ENCODE measurements around the gene ENTPD2. TPM values are rescaled to one million over a fixed set of nuclear protein-coding genes. Genes with fewer than 3 reads are reported as not detected.

Gene ENTPD2
- total and polyA plus RNA-seq, 7 experiments from 2014 or later: not detected

- intact Hi-C loops (cut with micrococcal nuclease): no loop called here
- peaks cover 0 to 2% (median 0%) of the 10 kb centered on the region in 7 donors for H3K4me1 Mint-ChIP-seq
- H3K27me3 ChIP-seq (ENCODE audit: control insufficient read depth in 2 of 2, insufficient read depth in 2 of 2, low read length in 2 of 2): no peaks in the 10 kb centered on the region
- no peak for ATAC-seq
- no peak overlapping the region for H3K27ac Mint-ChIP-seq
- ChIA-PET POLR2A (interaction anchor here (1.1 kb wide), 1 partner anchor 12 kb away, joined by 4 read pairs; no protein-coding TSS in a partner anchor), CTCF (interaction anchor here (0.6 kb wide), 1 partner anchor 76 kb away, joined by 3 read pairs; no protein-coding TSS in a partner anchor)
- peaks cover 0 to 13% (median 0%) of the 10 kb centered on the region in 5 donors for H3K27me3 Mint-ChIP-seq
- H3K4me3 Mint-ChIP-seq: no peak overlapping the region
- H3K9me3 ChIP-seq (ENCODE audit: control insufficient read depth in 2 of 3, low read length in 3 of 3): no peaks in the 10 kb centered on the region
- no peak for DNase-seq
- no peaks in the 10 kb centered on the region for H3K4me1 ChIP-seq (ENCODE audit: control insufficient read depth in 2 of 2, insufficient read depth in 2 of 2, low read length in 2 of 2)
- H3K27ac ChIP-seq (ENCODE audit: low read depth, low read length): no peak overlapping the region
- H3K9me3 Mint-ChIP-seq: no peaks in the 10 kb centered on the region
- H3K4me3 ChIP-seq (ENCODE audit: low read length): no peak overlapping the region
- no peaks in the 10 kb centered on the region for H3K36me3 Mint-ChIP-seq
- H3K36me3 ChIP-seq (ENCODE audit: control insufficient read depth in 2 of 3, insufficient read depth in 3 of 3, low read length in 3 of 3): no peaks in the 10 kb centered on the region
Measured at GRCh38 chr9:137058521-137059234, 4.8 kb upstream of the ENTPD2 start.

GRCh38 chr9:137057545-137057944 lies 3.7 kb upstream of the ENTPD2 start:
- DNase-seq: no peak
- Histone ChIP-seq H3K9me3 (ENCODE audit: control insufficient read depth in 2 of 3, low read length in 3 of 3) (no peaks in the 10 kb centered on the region), H3K36me3 (ENCODE audit: control insufficient read depth in 2 of 3, insufficient read depth in 3 of 3, low read length in 3 of 3) (no peaks in the 10 kb centered on the region), H3K4me3 (ENCODE audit: low read length) (no peak overlapping the region), H3K4me1 (ENCODE audit: control insufficient read depth in 2 of 2, insufficient read depth in 2 of 2, low read length in 2 of 2) (peaks cover 4 to 8% of the 10 kb centered on the region in 2 donors), H3K27me3 (ENCODE audit: control insufficient read depth in 2 of 2, insufficient read depth in 2 of 2, low read length in 2 of 2) (peaks cover 0 to 6% of the 10 kb centered on the region in 2 donors), H3K27ac (ENCODE audit: low read depth, low read length) (no peak overlapping the region)
- Mint-ChIP-seq H3K4me3 (no peak overlapping the region), H3K9me3 (no peaks in the 10 kb centered on the region), H3K36me3 (no peaks in the 10 kb centered on the region), H3K4me1 (peaks cover 0 to 2% (median 0%) of the 10 kb centered on the region in 7 donors), H3K27me3 (peaks cover 0 to 18% (median 0%) of the 10 kb centered on the region in 5 donors), H3K27ac (no peak overlapping the region)
- intact Hi-C loops (cut with micrococcal nuclease): no loop called here
- CTCF ChIA-PET: no interaction called here
- POLR2A ChIA-PET: no interaction called here
- no peak for ATAC-seq

DNA sequence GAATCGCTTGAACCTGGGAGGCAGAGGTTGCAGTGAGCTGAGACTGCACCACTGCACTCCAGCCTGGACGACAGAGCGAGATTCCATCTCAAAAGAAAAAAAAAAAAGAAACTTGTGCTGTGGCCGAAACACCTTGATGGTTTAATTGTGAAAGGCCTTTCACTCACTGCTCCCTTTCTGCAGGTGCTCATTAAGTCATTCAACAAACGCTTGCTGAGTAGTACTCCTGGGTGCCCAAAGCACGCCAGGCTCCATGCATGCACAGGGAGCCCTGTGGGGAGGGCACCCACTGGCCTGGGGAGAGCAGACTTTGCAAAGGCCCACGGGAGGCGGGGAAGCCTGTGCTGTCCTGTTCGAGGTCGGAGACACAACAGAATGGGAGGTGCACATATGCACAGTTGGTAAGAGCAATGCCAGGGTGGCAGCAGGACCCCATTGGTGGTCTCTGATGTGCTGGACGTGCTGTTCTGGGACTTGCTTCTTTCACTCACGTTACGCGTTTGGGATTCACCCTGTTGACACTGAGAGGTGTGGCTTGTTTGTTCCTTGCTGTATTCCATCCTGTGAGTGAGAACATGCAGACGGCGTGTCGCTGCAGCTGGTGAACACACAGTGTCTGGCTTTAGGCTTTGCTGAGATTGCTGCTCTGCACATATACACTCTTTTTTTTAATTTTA lies 3.0 kb upstream of the ENTPD2 start:
- ATAC-seq: no peak
- POLR2A ChIA-PET: interaction anchor here (0.5 to 0.6 kb wide), 2 partner anchors 20 to 329 kb away, joined by 3 to 4 read pairs; no protein-coding TSS in a partner anchor
- no peaks in the 10 kb centered on the region for H3K9me3 Mint-ChIP-seq

DNA sequence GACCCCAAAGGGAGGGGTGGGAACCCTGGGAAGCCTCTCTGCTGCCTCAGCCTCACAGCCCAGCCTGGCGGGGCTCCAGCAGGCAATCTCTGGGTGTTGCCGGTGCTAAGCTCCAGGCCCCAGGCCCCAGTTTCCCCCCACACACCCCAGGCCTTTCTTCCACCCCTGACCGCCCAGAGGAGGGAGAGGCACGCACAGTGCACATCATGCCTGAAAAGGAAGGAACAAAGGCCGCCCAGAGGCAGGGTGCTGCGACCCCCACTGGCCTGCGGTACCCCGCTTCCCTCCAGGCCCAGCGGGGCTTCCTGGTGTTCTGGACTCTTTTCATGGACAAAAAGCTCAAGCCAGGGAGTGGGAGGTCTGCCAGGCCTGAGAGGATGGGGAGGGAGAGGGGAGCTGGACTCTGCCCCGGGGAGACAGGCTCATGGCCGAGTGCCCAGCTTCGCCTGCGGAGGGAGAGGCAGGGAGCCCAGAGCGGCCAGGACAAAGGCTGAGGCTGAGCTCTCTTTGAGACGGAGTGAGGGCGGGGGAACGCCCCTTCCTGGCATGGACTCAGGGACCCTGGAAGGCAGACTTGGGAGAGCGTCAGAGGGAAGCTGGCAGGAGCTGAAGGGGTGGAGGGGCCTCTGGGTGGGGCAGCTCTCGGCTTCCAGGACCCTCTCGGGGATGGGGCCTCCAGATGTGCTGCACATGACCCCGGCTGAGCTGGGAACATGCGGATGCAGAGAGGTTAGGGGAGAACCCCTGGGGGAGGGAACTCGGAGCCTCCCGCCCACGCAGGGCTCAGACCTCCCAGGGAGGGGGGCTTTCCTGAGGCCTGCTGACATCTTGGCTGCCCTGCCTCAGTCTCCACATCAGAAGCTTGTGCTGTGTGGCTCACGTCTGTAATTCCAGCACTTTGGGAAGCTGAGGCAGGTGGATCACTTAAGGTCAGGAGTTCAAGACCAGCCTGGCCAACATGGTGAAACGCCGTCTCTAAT lies 1.8 kb upstream of the ENTPD2 start:
- CTCF ChIA-PET: interaction anchor here (0.6 to 1.0 kb wide), 2 partner anchors 9 to 13 kb away, joined by 3 read pairs; no protein-coding TSS in a partner anchor
- H3K4me1 Mint-ChIP-seq: peaks cover 0 to 2% (median 0%) of the 10 kb centered on the region in 7 donors
- POLR2A ChIA-PET: interaction anchor here (0.5 to 0.6 kb wide), 2 partner anchors 20 to 330 kb away, joined by 3 read pairs; no protein-coding TSS in a partner anchor

More for the DNA sequence above, 3.0 kb upstream of the ENTPD2 start:
- Histone ChIP-seq H3K4me1 (ENCODE audit: control insufficient read depth in 2 of 2, insufficient read depth in 2 of 2, low read length in 2 of 2) (peaks cover 4 to 8% of the 10 kb centered on the region in 2 donors), H3K9me3 (ENCODE audit: control insufficient read depth in 2 of 3, low read length in 3 of 3) (no peaks in the 10 kb centered on the region), H3K4me3 (ENCODE audit: low read length) (no peak overlapping the region), H3K27ac (ENCODE audit: low read depth, low read length) (no peak overlapping the region), H3K27me3 (ENCODE audit: control insufficient read depth in 2 of 2, insufficient read depth in 2 of 2, low read length in 2 of 2) (peaks cover 0 to 8% of the 10 kb centered on the region in 2 donors), H3K36me3 (ENCODE audit: control insufficient read depth in 2 of 3, insufficient read depth in 3 of 3, low read length in 3 of 3) (no peaks in the 10 kb centered on the region)
- H3K4me3 Mint-ChIP-seq: no peak overlapping the region
- no peak for DNase-seq
- H3K4me1 Mint-ChIP-seq: peaks cover 0 to 2% (median 0%) of the 10 kb centered on the region in 7 donors
- intact Hi-C loops (cut with micrococcal nuclease): no loop called here
- H3K27ac Mint-ChIP-seq: peak overlapping the region in 1 of 9 donors; percentile 13
- H3K27me3 Mint-ChIP-seq: peaks cover 0 to 24% (median 0%) of the 10 kb centered on the region in 5 donors
- no peaks in the 10 kb centered on the region for H3K36me3 Mint-ChIP-seq
- CTCF ChIA-PET: no interaction called here

GRCh38 chr9:137054932-137055384 lies 1.1 kb upstream of the ENTPD2 start:
- no peak overlapping the region for H3K4me3 ChIP-seq (ENCODE audit: low read length)
- intact Hi-C loops (cut with micrococcal nuclease): no loop called here
- Mint-ChIP-seq H3K27me3 (peaks cover 0 to 32% (median 7%) of the 10 kb centered on the region in 5 donors), H3K9me3 (no peaks in the 10 kb centered on the region), H3K4me1 (peaks cover 0 to 2% (median 0%) of the 10 kb centered on the region in 7 donors), H3K4me3 (peak overlapping the region in 2 of 10 donors; percentile 29 to 50), H3K36me3 (no peaks in the 10 kb centered on the region), H3K27ac (no peak overlapping the region)
- ChIA-PET POLR2A (interaction anchor here (0.6 kb wide), 1 partner anchor 20 kb away, joined by 3 read pairs; no protein-coding TSS in a partner anchor), CTCF (interaction anchor here (1.0 kb wide), 1 partner anchor 8 kb away, joined by 3 read pairs; no protein-coding TSS in a partner anchor)
- ATAC-seq (no peak), DNase-seq (no peak)
- H3K36me3 ChIP-seq (ENCODE audit: control insufficient read depth in 2 of 3, insufficient read depth in 3 of 3, low read length in 3 of 3): no peaks in the 10 kb centered on the region
- peaks cover 0 to 17% of the 10 kb centered on the region in 2 donors for H3K27me3 ChIP-seq (ENCODE audit: control insufficient read depth in 2 of 2, insufficient read depth in 2 of 2, low read length in 2 of 2)
- peaks cover 4 to 8% of the 10 kb centered on the region in 2 donors for H3K4me1 ChIP-seq (ENCODE audit: control insufficient read depth in 2 of 2, insufficient read depth in 2 of 2, low read length in 2 of 2)
- H3K27ac ChIP-seq (ENCODE audit: low read depth, low read length): no peak overlapping the region
- no peaks in the 10 kb centered on the region for H3K9me3 ChIP-seq (ENCODE audit: control insufficient read depth in 2 of 3, low read length in 3 of 3)

More for the DNA sequence above, 1.8 kb upstream of the ENTPD2 start:
- no peaks in the 10 kb centered on the region for H3K36me3 Mint-ChIP-seq
- H3K4me3 Mint-ChIP-seq: peak overlapping the region in 1 of 10 donors; percentile 50
- no peak overlapping the region for H3K27ac Mint-ChIP-seq
- peaks cover 0 to 25% (median 1%) of the 10 kb centered on the region in 5 donors for H3K27me3 Mint-ChIP-seq
- H3K9me3 Mint-ChIP-seq: no peaks in the 10 kb centered on the region
- Histone ChIP-seq H3K27ac (ENCODE audit: low read depth, low read length) (no peak overlapping the region), H3K4me1 (ENCODE audit: control insufficient read depth in 2 of 2, insufficient read depth in 2 of 2, low read length in 2 of 2) (peaks cover 4 to 8% of the 10 kb centered on the region in 2 donors), H3K9me3 (ENCODE audit: control insufficient read depth in 2 of 3, low read length in 3 of 3) (no peaks in the 10 kb centered on the region), H3K4me3 (ENCODE audit: low read length) (no peak overlapping the region), H3K27me3 (ENCODE audit: control insufficient read depth in 2 of 2, insufficient read depth in 2 of 2, low read length in 2 of 2) (peaks cover 0 to 14% of the 10 kb centered on the region in 2 donors), H3K36me3 (ENCODE audit: control insufficient read depth in 2 of 3, insufficient read depth in 3 of 3, low read length in 3 of 3) (no peaks in the 10 kb centered on the region)
- no peak for ATAC-seq
- DNase-seq: no peak
- intact Hi-C loops (cut with micrococcal nuclease): no loop called here

All from naive thymus-derived CD4-positive, alpha-beta T cell (primary cell).